Neutrophil (primary cell): Measurements from ENCODE around the gene CDKAL1.

ENCODE experiments used
- H3K27ac ChIP-seq: fragments of 200-600 bp; sonication (generic); 2 replicates; pipeline ENCODE4 v1.5.1; 2016; ENCODE audit warnings: mild to moderate bottlenecking, moderate library complexity
- H3K27me3 ChIP-seq: fragments of 200-600 bp; sonication (generic); 2 replicates; pipeline ENCODE4 v1.6.0; 2016; ENCODE audit warnings: mild to moderate bottlenecking
- H3K36me3 ChIP-seq: fragments of 200-600 bp; sonication (generic); 2 replicates; pipeline ENCODE4 v1.5.1; 2017
- H3K4me1 ChIP-seq, 2 experiments: fragments of 200-600 bp in 1 of 2; sonication (generic) in 1 of 2; 1 replicate in 1 of 2; 2 replicates in 1 of 2; pipeline versions ENCODE4 v1.5.1 to v1.6.1; 2013 to 2016; ENCODE audit warnings: low read depth in 1 of 2, low read length in 1 of 2, mild to moderate bottlenecking in 1 of 2, moderate library complexity in 1 of 2; ENCODE audit not compliant: control insufficient read depth in 1 of 2, insufficient read depth in 1 of 2
- H3K4me3 ChIP-seq, 2 experiments: fragments of 200-600 bp in 1 of 2; sonication (generic) in 1 of 2; 1 replicate in 1 of 2; 2 replicates in 1 of 2; pipeline ENCODE4 v1.5.1; 2013 to 2016; ENCODE audit warnings: low read depth in 1 of 2, low read length in 1 of 2, mild to moderate bottlenecking in 1 of 2, moderate library complexity in 1 of 2
- H3K9me3 ChIP-seq: fragments of 200-600 bp; sonication (generic); 2 replicates; pipeline ENCODE4 v1.5.1; 2016
- CTCF ChIP-seq: fragments of 200-600 bp; sonication (generic); IDR thresholded peaks from 2 replicates; pipeline ENCODE4 v1.5.1; 2016; ENCODE audit warnings: antibody characterized with exemption

Gene CDKAL1

DNA sequence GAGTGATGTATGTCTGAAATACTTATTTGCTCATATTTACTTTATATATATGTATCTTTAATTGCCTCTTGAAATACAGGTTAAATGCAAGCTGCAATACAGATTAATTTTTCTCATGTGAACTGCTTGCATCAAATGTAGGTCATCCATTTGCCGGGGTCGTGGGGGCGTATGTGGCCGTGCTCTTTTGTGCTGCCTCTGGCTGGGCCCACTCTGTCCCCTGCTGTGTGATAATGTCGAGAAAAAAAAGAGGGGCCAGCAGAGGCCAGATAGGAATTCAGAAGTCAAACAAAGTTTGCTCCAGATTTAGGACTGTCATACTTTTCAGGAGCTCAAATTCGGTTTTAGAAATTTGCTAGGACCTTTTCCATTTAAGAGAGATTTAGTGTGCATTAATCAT is 599.6 kb downstream of the CDKAL1 start:
- Histone ChIP-seq H3K4me3 (no peak overlapping the region), H3K27ac (no peak overlapping the region), H3K9me3 (no peaks in the 10 kb centered on the region), H3K27me3 (no peaks in the 10 kb centered on the region), H3K4me1 (no peaks in the 10 kb centered on the region), H3K36me3 (no peaks in the 10 kb centered on the region)
- TF ChIP-seq CTCF = no peak

GRCh38 chr6:21134356-21134755 is 600.1 kb downstream of the CDKAL1 start:
- H3K36me3 ChIP-seq = no peaks in the 10 kb centered on the region
- no peak overlapping the region for H3K27ac ChIP-seq
- H3K4me1 ChIP-seq = no peaks in the 10 kb centered on the region
- no peak for TF ChIP-seq CTCF
- H3K4me3 ChIP-seq = no peak overlapping the region
- no peaks in the 10 kb centered on the region for H3K27me3 ChIP-seq
- no peaks in the 10 kb centered on the region for H3K9me3 ChIP-seq

DNA sequence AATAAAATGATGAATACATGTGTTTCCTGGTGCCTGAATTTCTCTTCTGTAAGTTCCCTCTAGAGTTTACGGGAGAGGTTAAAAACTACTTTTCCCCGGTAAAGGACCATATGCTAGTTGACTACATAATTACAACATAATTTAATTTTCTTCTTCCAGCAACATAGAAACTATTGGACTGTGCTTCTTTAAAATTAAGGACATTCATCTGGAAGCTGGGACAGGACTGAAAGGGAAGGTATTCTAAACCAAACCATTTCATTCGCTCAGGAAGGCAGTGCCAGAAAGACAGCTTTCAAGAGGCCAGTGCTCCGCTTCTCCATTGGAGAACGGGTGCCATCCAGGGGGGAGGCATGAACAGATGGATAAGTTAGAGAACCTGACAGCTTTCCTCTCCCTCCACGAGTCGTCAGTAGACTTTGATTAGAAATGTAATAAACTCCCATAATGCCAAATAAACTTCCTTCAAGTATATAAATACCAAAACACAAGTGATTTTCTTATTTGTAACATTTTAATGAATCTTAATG is 601.3 kb downstream of the CDKAL1 start:
- no peaks in the 10 kb centered on the region for H3K4me1 ChIP-seq

DNA sequence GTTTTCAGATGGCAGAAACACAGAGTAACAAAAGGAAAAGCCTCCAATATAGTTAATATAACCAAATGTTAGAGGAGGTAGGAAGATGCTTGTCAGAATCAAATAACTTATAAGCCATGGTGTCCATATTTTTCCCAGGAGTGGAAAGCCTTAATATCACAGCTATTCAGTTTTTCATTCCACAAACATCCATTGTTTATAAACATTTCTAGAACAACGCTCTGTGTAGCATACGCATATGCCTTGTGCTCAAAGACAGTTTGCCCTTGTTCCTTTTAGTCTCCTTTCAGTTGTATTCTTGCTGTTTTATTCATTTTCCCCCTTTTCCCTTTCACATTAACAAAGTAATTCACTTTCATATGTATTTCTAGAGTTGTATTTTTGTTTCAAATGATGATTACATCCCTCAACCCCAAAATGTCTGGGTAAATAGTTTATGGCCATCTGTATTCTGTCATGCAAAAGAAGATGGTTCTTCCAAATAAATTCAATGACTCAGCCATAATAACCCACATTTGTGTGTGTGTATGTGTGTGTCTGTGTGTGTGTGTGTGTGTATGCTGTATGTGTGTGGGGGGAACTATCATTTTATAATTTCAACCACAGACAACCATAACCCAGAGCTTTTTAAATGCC is 603.6 kb downstream of the CDKAL1 start:
- H3K9me3 ChIP-seq = no peaks in the 10 kb centered on the region
- no peak overlapping the region for H3K27ac ChIP-seq
- H3K4me3 ChIP-seq = no peak overlapping the region
- H3K4me1 ChIP-seq = no peaks in the 10 kb centered on the region
- H3K27me3 ChIP-seq = no peaks in the 10 kb centered on the region
- no peak for TF ChIP-seq CTCF
- no peaks in the 10 kb centered on the region for H3K36me3 ChIP-seq

More for the DNA sequence above, 601.3 kb downstream of the CDKAL1 start:
- Histone ChIP-seq H3K4me3 (no peak overlapping the region), H3K36me3 (no peaks in the 10 kb centered on the region), H3K9me3 (no peaks in the 10 kb centered on the region), H3K27ac (no peak overlapping the region), H3K27me3 (no peaks in the 10 kb centered on the region)
- TF ChIP-seq CTCF = no peak

DNA sequence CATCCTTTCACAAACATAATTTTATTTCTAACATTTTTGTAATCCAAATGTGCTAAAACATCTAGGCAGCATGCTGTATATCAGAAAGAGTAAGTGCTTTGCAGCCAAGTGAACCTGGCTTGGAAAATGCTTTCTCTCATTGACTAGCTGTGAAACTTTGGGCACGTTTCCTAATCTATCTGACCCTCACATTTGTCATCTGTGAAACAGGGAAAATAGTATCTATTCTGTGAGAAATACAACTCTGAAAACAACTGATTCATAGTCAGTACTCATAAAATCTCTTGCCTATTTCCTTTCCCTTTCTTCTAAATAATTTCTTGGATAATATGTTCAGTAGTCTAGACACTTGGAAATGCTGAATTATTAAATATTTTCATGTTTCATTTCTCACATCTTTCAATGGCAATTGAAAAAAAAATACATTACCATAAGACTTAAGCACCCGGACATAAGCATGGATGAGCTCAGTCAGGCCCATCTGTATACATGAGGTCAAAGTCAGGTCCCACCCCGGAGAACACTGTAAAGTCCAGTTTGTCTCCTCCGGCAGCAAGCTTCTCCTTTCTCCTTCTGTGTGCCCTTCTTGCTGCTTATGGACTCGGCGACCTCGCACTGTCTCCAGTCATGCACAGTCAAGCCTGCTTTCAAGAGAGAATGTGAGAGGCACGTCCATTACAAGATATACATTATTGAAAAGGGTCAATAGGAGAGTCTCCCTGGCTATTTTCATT is 604.2 kb downstream of the CDKAL1 start:
- TF ChIP-seq CTCF = no peak
- H3K4me3 ChIP-seq = no peak overlapping the region
- H3K27ac ChIP-seq = no peak overlapping the region
- H3K27me3 ChIP-seq = no peaks in the 10 kb centered on the region
- H3K36me3 ChIP-seq = no peaks in the 10 kb centered on the region
- no peaks in the 10 kb centered on the region for H3K4me1 ChIP-seq
- no peaks in the 10 kb centered on the region for H3K9me3 ChIP-seq
